ENCODE results near the gene FAM117A. TPM values are rescaled to one million over a fixed set of nuclear protein-coding genes. Genes with fewer than 3 reads are reported as not detected.

The FAM117A gene, protein sequence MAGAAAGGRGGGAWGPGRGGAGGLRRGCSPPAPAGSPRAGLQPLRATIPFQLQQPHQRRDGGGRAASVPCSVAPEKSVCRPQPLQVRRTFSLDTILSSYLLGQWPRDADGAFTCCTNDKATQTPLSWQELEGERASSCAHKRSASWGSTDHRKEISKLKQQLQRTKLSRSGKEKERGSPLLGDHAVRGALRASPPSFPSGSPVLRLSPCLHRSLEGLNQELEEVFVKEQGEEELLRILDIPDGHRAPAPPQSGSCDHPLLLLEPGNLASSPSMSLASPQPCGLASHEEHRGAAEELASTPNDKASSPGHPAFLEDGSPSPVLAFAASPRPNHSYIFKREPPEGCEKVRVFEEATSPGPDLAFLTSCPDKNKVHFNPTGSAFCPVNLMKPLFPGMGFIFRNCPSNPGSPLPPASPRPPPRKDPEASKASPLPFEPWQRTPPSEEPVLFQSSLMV
- 5.8 and 6.0 TPM in 2 replicates for total RNA-seq

DNA sequence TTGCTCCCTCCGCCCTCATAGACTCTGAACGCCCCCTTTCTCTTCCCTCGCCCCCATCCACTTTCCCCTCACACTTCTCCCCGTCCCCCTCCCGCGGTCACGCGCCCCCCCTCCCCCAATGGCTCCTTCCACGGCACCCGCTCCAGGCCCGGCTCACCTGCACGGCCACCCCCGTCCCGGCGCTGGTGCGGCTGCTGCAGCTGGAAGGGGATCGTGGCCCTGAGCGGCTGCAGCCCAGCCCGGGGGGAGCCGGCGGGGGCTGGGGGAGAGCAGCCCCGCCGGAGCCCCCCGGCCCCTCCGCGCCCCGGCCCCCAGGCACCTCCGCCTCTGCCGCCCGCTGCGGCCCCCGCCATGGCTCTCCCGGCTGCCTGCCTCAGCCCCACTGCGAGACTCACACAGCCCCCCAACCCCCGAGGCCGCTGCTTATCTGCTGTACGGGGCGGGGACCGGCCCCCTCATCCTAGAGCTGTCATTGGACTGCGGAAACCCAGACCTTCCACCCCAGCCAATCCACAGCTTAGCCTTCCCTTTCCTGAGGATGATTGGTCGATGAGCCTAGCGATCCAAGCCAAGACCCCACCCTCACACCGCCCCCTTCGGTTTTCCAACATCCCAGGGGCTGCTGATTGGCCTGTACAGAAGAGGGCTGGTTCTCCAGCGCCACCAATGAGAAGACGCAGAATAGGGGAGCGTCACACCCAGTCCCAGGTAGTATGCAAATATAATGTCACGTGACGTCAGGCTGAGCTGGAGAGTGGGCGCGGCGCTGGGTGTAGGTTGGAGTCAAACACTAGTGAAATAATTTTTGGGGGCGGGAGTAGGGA lies at the start of gene FAM117A:
Gene FAM117A, minus strand, starts transcription at position 397 of the 824 bp plus-strand sequence. Its CDS starts 44 bp downstream, at position 353.

DNA sequence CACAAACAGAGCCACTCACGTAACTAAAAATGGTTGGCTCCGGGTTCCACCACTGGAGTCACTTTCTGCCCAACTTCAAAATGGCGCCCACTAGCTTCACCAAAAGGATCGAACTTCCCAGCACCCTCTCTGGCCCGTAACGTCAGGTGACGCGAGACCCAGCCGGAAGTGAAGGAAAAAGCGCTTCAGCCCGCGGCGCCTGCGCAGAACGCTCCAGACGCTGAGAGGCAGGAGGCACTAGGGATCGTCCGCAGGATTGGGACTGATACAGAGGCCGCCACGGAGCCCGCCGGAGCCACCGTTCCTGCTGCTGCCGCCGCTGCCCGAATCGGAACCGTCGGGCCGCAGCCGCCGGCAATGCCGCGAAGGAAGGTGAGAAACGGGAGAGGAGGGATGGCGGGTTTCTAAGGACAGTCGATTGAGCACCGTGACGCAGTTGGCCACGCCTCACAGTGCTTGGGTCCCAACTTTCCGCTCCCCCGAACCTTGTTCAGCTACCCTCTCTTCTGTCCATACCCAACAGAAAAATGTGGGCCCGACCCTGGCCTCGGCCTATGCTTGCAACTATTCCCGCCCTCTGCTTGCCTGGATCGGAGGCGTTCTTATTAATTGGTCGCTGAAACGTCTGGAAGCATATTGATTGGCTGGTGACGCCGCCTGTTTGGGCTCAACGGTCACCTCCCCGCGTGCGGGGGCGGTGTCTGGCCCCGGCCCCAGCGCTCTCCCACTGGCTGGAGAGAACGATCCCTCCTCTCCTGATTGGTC lies 24.7 kb upstream of the FAM117A start, which contains the start of gene KAT7:
Gene KAT7, plus strand, starts transcription at position 204 of the 765 bp plus-strand sequence. Its CDS starts 154 bp downstream, at position 358.

DNA sequence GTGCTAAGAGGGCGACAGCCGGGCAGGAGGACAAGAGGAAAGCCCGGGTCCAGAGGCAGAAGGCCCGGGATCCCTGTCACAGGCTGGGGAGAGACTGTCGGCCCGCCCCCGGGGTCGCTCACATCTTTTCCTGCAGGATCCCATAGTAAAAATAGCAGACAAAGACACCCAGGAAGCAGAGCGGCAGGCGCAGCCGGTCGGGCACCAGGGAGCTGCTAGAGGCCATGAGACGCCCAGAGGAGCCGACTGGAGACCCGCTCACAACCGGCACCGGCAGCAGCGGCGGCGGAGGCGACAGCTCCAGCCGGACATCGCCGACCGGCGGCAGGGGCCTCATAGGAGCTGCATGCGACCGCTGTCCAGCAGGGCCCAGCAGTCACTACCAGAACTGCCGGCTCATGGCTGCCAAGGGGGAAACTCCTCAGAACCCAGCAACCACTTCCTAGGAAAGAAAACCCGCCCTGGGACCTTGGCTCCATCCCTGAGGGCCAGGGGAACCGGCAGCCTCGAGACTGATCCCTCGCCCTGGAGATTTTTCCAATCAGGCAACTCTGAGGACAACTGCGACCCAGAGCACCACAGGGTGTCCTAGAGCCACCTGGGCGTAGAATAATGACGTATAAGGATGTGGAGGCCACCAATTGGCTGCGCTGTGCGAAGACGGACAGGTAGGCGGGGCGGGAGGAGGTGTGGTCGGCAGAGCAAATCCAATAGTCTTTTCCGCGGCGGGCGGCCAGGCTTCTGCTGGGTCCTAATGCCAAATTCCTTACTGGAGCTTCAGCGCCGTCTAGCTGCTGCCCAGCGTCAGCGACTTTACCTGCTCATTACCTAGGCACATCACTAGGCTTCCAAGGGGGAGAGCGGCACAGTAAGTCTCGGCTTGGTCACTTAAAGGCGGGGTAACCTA lies 56.1 kb downstream of the FAM117A start, which contains the start of gene SLC35B1:
Gene SLC35B1, minus strand, starts transcription at position 357 of the 907 bp plus-strand sequence. Its CDS starts 131 bp downstream, at position 226.

DNA sequence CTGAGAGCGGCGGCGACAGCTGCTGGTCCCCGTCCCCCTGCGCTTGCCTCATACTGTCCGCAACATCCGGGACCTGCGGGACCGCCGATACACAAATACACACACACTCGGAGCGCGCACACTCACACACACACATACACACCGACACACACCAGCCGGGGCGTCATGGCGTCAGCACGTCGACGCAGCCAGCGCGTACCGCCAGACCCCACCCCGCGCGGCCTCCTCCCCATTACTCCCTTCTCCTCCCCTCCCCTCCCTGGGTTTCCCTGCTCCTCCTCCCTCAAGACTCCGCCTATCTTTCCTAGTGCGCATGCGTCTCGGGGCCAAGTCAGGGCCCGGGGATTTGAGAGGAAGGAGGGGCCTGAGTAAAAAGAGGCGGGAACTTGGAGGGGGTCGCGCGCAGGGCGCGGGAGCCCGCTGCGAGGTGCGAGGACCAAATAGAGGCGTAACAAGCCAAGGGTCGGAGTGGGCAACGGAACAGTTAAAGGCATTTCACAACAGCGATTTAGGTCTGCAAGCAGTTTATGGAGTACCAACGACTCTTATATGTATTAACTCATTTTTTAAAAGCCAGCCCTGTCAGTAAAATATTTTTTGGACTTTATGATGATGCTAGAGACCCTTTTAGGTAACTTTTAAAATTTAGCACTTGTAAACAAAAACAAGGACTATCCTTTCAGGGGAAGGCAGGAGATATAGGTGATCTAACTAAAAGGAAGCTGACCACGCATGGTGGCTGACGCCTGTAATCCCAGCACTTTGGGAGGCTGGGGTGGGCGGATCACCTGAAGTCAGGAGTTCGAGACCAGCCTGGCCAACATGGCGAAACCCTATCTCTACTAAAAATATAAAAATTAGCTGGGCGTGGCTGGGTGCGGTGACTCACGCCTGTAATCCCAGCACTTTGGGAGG lies 85.7 kb downstream of the FAM117A start, which contains the start of gene SPOP:
Gene SPOP, minus strand, starts transcription at position 165 of the 915 bp plus-strand sequence. CDS start 55,287 bp downstream, outside the sequence.

Other genes with a start within 250 kb of the FAM117A start
- under 0.01 TPM in 1 of 2 replicates, not detected in the other for gene NXPH3, start 188.3 kb downstream of the FAM117A start, total RNA-seq
- gene SPOP, start 86.0 kb downstream of the FAM117A start, total RNA-seq: 24.0 and 24.1 TPM in 2 replicates
- gene SLC35B1, start 56.2 kb downstream of the FAM117A start, total RNA-seq: 50.5 and 82.0 TPM in 2 replicates
- gene KAT7, start 24.6 kb upstream of the FAM117A start, total RNA-seq: 20.0 and 26.4 TPM in 2 replicates
- gene TAC4, start 83.9 kb upstream of the FAM117A start, total RNA-seq: not detected in 2 replicates
- gene DLX4, start 205.1 kb upstream of the FAM117A start, total RNA-seq: 0.38 TPM in 1 of 2 replicates, not detected in the other
- under 0.01 TPM in 1 of 2 replicates, not detected in the other for gene DLX3, start 231.1 kb upstream of the FAM117A start, total RNA-seq

Data from mesangial cell (primary cell).